Glutamatergic neuron (in vitro differentiated cells): Measurements from ENCODE around the gene JAML. TPM values are rescaled to one million over a fixed set of nuclear protein-coding genes. Genes with fewer than 3 reads are reported as not detected.

Source experiments
- DNase-seq: peaks from one replicate; pipeline ENCODE4 v3.0.0; 2022
- H3K27ac Mint-ChIP-seq: one replicate; pipeline ENCODE4 v1.8.0; 2020; ENCODE audit warnings: mild to moderate bottlenecking, mixed read lengths, inconsistent platforms; ENCODE audit not compliant: unreplicated experiment
- H3K27me3 Mint-ChIP-seq: one replicate; pipeline ENCODE4 v1.8.0; 2020; ENCODE audit warnings: mild to moderate bottlenecking, moderate library complexity, mixed read lengths, inconsistent platforms; ENCODE audit not compliant: unreplicated experiment
- H3K36me3 Mint-ChIP-seq: one replicate; pipeline ENCODE4 v1.8.0; 2020; ENCODE audit warnings: mild to moderate bottlenecking, mixed read lengths, inconsistent platforms; ENCODE audit not compliant: unreplicated experiment
- H3K4me1 Mint-ChIP-seq: one replicate; pipeline ENCODE4 v1.8.0; 2020; ENCODE audit warnings: mild to moderate bottlenecking, low read depth, mixed read lengths, inconsistent platforms; ENCODE audit not compliant: unreplicated experiment
- H3K4me3 Mint-ChIP-seq: one replicate; pipeline ENCODE4 v1.8.0; 2020; ENCODE audit warnings: mild to moderate bottlenecking, mixed read lengths, inconsistent platforms; ENCODE audit not compliant: unreplicated experiment
- H3K9me3 Mint-ChIP-seq: one replicate; pipeline ENCODE4 v1.8.0; 2020; ENCODE audit warnings: mild to moderate bottlenecking, moderate library complexity, mixed read lengths, inconsistent platforms; ENCODE audit not compliant: unreplicated experiment
- CTCF ChIP-seq: fragments of 200-600 bp; sonication (generic); IDR thresholded peaks from one replicate; pipeline ENCODE4 v1.5.0; 2021; ENCODE audit not compliant: partially characterized antibody, unreplicated experiment
- total RNA-seq: library from RNA; stranded (reverse); fragmentation: NEBNext Ultra II Directional; extraction: Animal tissue kit (Norgen Biotek cat#: 25700); gene quantifications from one replicate; pipeline ENCODE4 v1.2.1, GENCODE V29; 2021; ENCODE audit not compliant: unreplicated experiment

The JAML gene
- total RNA-seq, 1 donor from 2014 or later, result not detected

- H3K36me3 Mint-ChIP-seq, result no peaks in the 10 kb centered on the region
- H3K9me3 Mint-ChIP-seq, result no peaks in the 10 kb centered on the region
- H3K27ac Mint-ChIP-seq, result no peak overlapping the region
- H3K4me1 Mint-ChIP-seq, result no peaks in the 10 kb centered on the region
- no peak for TF ChIP-seq CTCF
- no peak for DNase-seq
- H3K4me3 Mint-ChIP-seq, result no peak overlapping the region
- H3K27me3 Mint-ChIP-seq, result peaks cover 1% of the 10 kb centered on the region
Measured at GRCh38 chr11:118230088-118230487, 5.3 kb upstream of the JAML start.

GRCh38 chr11:118229274-118229847 lies 4.5 kb upstream of the JAML start:
- TF ChIP-seq CTCF, result no peak
- Mint-ChIP-seq H3K4me3 (no peak overlapping the region), H3K27me3 (peaks cover 1% of the 10 kb centered on the region), H3K9me3 (no peaks in the 10 kb centered on the region), H3K27ac (no peak overlapping the region), H3K4me1 (no peaks in the 10 kb centered on the region), H3K36me3 (no peaks in the 10 kb centered on the region)
- no peak for DNase-seq

GRCh38 chr11:118227865-118228785 lies 3.3 kb upstream of the JAML start:
- no peak for DNase-seq
- no peak for TF ChIP-seq CTCF
- Mint-ChIP-seq H3K4me3 (no peak overlapping the region), H3K4me1 (no peaks in the 10 kb centered on the region), H3K27ac (no peak overlapping the region), H3K9me3 (no peaks in the 10 kb centered on the region), H3K36me3 (no peaks in the 10 kb centered on the region), H3K27me3 (peaks cover 1% of the 10 kb centered on the region)

- H3K36me3 Mint-ChIP-seq, result no peaks in the 10 kb centered on the region
- H3K9me3 Mint-ChIP-seq, result no peaks in the 10 kb centered on the region
- H3K27me3 Mint-ChIP-seq, result peaks cover 1% of the 10 kb centered on the region
- no peak overlapping the region for H3K4me3 Mint-ChIP-seq
- no peak for TF ChIP-seq CTCF
- H3K4me1 Mint-ChIP-seq, result no peaks in the 10 kb centered on the region
- H3K27ac Mint-ChIP-seq, result no peak overlapping the region
- DNase-seq, result no peak
Measured at GRCh38 chr11:118226781-118227180, 2.0 kb upstream of the JAML start.

- no peaks in the 10 kb centered on the region for H3K4me1 Mint-ChIP-seq
- peaks cover 1% of the 10 kb centered on the region for H3K27me3 Mint-ChIP-seq
- H3K9me3 Mint-ChIP-seq, result no peaks in the 10 kb centered on the region
- no peak for TF ChIP-seq CTCF
- H3K36me3 Mint-ChIP-seq, result no peaks in the 10 kb centered on the region
- H3K27ac Mint-ChIP-seq, result no peak overlapping the region
- H3K4me3 Mint-ChIP-seq, result no peak overlapping the region
- DNase-seq, result no peak
Measured at GRCh38 chr11:118226296-118226695, 1.5 kb upstream of the JAML start.
